ENCODE data around the gene RAB3A. TPM values are rescaled to one million over a fixed set of nuclear protein-coding genes. Genes with fewer than 3 reads are reported as not detected.
A peak's percentile ranks its signal among the peaks of the same experiment; 100 is the strongest.

The RAB3A gene
- total and polyA plus RNA-seq, 9 of the 15 experiments (the other 6 are each of a cell fraction or from before 2014, with no cell fraction given), result 0.17 to 5.1 (median 0.90) TPM; not detected in 1

DNA sequence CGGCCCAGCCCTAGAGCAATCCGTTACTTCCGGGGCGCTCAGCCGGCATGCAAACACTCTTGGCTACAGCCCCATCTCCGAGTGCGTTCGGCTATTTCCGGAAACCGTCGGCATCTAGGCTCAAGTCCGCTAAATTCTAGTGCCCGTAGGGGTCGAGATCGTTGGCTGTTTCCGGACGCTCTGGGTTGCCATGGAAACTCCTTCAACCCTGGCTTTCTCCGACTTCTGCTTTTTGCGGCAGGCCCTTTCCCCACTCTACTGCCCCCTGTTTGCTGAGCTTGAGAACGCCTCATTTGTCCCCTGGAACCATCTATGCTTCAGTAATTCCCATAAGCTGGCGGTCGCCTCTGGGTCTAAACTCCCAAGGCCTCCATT, 51.4 kb downstream of the RAB3A start (continued):
- TF ChIP-seq ZNF780A (CRISPR knock-in tag; IDR thresholded peaks at IDR 0.05) (no peak), POLR3G (IDR thresholded peaks at IDR 0.05; ENCODE audit: extremely low read depth, insufficient read length, insufficient replicate concordance) (no peak), ZFP1 (CRISPR knock-in tag; IDR thresholded peaks at IDR 0.05) (no peak), TBP (optimal IDR thresholded peaks at IDR 0.05; ENCODE audit: low read depth, low read length) (no peak), RBFOX2 (IDR thresholded peaks at IDR 0.05; ENCODE audit: low read depth, low read length) (peak; percentile 60; the same call in 1 of the 2 replicates), JUND (IDR thresholded peaks at IDR 0.05; ENCODE audit: borderline replicate concordance, low read depth, low read length) (peak; percentile 61), JUND (tag; IDR thresholded peaks at IDR 0.05; ENCODE audit: borderline replicate concordance, low read depth, low read length) (no peak), ZBTB1 (CRISPR knock-in tag; IDR thresholded peaks at IDR 0.05; ENCODE audit: borderline replicate concordance, low read depth) (no peak), KLF1 (tag; IDR thresholded peaks at IDR 0.05) (no peak), RFX1 (IDR thresholded peaks at IDR 0.05) (peak; percentile 100), CHD2 (IDR thresholded peaks at IDR 0.05; ENCODE audit: low read depth, low read length) (no peak), ZNF830 (CRISPR knock-in tag; IDR thresholded peaks at IDR 0.05) (no peak), ZNF133 (CRISPR knock-in tag; IDR thresholded peaks at IDR 0.05) (no peak), NFE2 (IDR thresholded peaks at IDR 0.05; ENCODE audit: low read depth) (no peak), SETDB1 (IDR thresholded peaks at IDR 0.05; ENCODE audit: low read length) (no peak), GATAD2A (IDR thresholded peaks at IDR 0.05) (peak; percentile 98), RHOXF2B (CRISPR knock-in tag; conservative IDR thresholded peaks at IDR 0.05) (no peak), SRSF7 (optimal IDR thresholded peaks at IDR 0.05; ENCODE audit: low read depth, low read length) (no peak), SREBF2 (CRISPR knock-in tag; IDR thresholded peaks at IDR 0.05) (no peak), ZNF232 (CRISPR knock-in tag; IDR thresholded peaks at IDR 0.05) (no peak), MYBL2 (IDR thresholded peaks at IDR 0.05; ENCODE audit: low read depth) (no peak), MYBL2 (CRISPR knock-in tag; IDR thresholded peaks at IDR 0.05; ENCODE audit: borderline replicate concordance) (no peak), STAT5B (CRISPR knock-in tag; IDR thresholded peaks at IDR 0.05) (no peak), ZNF717 (CRISPR knock-in tag; IDR thresholded peaks at IDR 0.05) (no peak), CBX3 (IDR thresholded peaks at IDR 0.05; ENCODE audit: borderline replicate concordance in 1 of 2, low read length in 2 of 2) (no peak), SMAD4 (CRISPR knock-in tag; conservative IDR thresholded peaks at IDR 0.05) (no peak)
- TF ChIP-seq, protein P1, sequence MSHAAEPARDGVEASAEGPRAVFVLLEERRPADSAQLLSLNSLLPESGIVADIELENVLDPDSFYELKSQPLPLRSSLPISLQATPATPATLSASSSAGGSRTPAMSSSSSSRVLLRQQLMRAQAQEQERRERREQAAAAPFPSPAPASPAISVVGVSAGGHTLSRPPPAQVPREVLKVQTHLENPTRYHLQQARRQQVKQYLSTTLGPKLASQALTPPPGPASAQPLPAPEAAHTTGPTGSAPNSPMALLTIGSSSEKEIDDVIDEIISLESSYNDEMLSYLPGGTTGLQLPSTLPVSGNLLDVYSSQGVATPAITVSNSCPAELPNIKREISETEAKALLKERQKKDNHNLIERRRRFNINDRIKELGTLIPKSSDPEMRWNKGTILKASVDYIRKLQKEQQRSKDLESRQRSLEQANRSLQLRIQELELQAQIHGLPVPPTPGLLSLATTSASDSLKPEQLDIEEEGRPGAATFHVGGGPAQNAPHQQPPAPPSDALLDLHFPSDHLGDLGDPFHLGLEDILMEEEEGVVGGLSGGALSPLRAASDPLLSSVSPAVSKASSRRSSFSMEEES (CRISPR knock-in tag; IDR thresholded peaks at IDR 0.05), result no peak
- TF ChIP-seq, protein P2, sequence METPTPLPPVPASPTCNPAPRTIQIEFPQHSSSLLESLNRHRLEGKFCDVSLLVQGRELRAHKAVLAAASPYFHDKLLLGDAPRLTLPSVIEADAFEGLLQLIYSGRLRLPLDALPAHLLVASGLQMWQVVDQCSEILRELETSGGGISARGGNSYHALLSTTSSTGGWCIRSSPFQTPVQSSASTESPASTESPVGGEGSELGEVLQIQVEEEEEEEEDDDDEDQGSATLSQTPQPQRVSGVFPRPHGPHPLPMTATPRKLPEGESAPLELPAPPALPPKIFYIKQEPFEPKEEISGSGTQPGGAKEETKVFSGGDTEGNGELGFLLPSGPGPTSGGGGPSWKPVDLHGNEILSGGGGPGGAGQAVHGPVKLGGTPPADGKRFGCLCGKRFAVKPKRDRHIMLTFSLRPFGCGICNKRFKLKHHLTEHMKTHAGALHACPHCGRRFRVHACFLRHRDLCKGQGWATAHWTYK (CRISPR knock-in tag; IDR thresholded peaks at IDR 0.05), result no peak
- TF ChIP-seq, protein P3, sequence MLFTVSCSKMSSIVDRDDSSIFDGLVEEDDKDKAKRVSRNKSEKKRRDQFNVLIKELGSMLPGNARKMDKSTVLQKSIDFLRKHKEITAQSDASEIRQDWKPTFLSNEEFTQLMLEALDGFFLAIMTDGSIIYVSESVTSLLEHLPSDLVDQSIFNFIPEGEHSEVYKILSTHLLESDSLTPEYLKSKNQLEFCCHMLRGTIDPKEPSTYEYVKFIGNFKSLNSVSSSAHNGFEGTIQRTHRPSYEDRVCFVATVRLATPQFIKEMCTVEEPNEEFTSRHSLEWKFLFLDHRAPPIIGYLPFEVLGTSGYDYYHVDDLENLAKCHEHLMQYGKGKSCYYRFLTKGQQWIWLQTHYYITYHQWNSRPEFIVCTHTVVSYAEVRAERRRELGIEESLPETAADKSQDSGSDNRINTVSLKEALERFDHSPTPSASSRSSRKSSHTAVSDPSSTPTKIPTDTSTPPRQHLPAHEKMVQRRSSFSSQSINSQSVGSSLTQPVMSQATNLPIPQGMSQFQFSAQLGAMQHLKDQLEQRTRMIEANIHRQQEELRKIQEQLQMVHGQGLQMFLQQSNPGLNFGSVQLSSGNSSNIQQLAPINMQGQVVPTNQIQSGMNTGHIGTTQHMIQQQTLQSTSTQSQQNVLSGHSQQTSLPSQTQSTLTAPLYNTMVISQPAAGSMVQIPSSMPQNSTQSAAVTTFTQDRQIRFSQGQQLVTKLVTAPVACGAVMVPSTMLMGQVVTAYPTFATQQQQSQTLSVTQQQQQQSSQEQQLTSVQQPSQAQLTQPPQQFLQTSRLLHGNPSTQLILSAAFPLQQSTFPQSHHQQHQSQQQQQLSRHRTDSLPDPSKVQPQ (CRISPR knock-in tag; IDR thresholded peaks at IDR 0.05; ENCODE audit: borderline replicate concordance), result no peak
